Esophagus muscularis mucosa (tissue), 3 donors: Measurements from ENCODE around the gene AUTS2.

ENCODE experiments used
- POLR2AphosphoS5 ChIP-seq, 2 donors: sonication (generic); formaldehyde crosslinking; IDR thresholded peaks; one replicate each; pipeline ENCODE4 v1.6.1; 2017; ENCODE audit warnings: antibody characterized with exemption in 2 of 2
- TF ChIP-seq, protein P1 (sequence below), 3 experiments: fragments of 200-600 bp in 2 of 3; fragments of 450-650 bp in 1 of 3; sonication (generic) in 2 of 3; IDR thresholded peaks; one replicate each; pipeline ENCODE4 v1.5.1; 2017 to 2019; ENCODE audit warnings: antibody characterized with exemption in 3 of 3, mild to moderate bottlenecking in 2 of 3, moderate library complexity in 1 of 3

DNA sequence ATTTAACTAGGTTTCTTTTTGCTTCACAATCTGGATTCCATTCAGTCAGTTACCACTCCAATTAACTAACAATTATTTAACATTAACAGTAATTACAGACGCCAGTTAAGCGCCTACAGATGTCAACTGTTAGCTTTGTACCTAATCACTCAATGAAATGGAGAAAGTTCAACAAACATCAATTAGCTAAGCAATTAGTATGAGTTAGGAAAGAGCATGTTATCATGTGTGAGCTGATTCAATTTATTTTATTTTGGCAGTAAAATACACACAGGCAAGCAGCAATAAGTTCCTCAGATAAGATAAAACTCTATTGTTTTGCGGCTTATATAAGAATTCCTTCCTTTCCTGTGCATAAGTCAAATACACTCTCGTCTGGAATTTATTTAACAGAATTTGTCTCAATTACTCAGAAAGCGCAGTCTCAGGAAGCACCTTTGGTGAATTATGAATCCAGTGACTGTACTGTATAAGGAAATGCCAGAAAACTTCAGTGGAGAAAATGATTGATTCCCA is 1106.6 kb downstream of the AUTS2 start:
- no peak for TF ChIP-seq POLR2AphosphoS5 (IDR thresholded peaks at IDR 0.05)
- TF ChIP-seq, protein P1, sequence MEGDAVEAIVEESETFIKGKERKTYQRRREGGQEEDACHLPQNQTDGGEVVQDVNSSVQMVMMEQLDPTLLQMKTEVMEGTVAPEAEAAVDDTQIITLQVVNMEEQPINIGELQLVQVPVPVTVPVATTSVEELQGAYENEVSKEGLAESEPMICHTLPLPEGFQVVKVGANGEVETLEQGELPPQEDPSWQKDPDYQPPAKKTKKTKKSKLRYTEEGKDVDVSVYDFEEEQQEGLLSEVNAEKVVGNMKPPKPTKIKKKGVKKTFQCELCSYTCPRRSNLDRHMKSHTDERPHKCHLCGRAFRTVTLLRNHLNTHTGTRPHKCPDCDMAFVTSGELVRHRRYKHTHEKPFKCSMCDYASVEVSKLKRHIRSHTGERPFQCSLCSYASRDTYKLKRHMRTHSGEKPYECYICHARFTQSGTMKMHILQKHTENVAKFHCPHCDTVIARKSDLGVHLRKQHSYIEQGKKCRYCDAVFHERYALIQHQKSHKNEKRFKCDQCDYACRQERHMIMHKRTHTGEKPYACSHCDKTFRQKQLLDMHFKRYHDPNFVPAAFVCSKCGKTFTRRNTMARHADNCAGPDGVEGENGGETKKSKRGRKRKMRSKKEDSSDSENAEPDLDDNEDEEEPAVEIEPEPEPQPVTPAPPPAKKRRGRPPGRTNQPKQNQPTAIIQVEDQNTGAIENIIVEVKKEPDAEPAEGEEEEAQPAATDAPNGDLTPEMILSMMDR (IDR thresholded peaks at IDR 0.05), result no peak
